CD4-positive, alpha-beta T cell treated with Interleukin-4 for 1 hour (primary cell): ENCODE measurements around the gene LPAR1.
"Not testable (repeated sequence)": the region's sequence is repeated elsewhere in the genome, so short reads cannot be mapped to it uniquely, and the experiment has no call there.

Source experiments
- DNase-seq, 2 donors: peaks; one replicate each; pipeline ENCODE4 v3.0.0-alpha.2; 2020 to 2022

LPAR1 gene, protein sequence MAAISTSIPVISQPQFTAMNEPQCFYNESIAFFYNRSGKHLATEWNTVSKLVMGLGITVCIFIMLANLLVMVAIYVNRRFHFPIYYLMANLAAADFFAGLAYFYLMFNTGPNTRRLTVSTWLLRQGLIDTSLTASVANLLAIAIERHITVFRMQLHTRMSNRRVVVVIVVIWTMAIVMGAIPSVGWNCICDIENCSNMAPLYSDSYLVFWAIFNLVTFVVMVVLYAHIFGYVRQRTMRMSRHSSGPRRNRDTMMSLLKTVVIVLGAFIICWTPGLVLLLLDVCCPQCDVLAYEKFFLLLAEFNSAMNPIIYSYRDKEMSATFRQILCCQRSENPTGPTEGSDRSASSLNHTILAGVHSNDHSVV

DNA sequence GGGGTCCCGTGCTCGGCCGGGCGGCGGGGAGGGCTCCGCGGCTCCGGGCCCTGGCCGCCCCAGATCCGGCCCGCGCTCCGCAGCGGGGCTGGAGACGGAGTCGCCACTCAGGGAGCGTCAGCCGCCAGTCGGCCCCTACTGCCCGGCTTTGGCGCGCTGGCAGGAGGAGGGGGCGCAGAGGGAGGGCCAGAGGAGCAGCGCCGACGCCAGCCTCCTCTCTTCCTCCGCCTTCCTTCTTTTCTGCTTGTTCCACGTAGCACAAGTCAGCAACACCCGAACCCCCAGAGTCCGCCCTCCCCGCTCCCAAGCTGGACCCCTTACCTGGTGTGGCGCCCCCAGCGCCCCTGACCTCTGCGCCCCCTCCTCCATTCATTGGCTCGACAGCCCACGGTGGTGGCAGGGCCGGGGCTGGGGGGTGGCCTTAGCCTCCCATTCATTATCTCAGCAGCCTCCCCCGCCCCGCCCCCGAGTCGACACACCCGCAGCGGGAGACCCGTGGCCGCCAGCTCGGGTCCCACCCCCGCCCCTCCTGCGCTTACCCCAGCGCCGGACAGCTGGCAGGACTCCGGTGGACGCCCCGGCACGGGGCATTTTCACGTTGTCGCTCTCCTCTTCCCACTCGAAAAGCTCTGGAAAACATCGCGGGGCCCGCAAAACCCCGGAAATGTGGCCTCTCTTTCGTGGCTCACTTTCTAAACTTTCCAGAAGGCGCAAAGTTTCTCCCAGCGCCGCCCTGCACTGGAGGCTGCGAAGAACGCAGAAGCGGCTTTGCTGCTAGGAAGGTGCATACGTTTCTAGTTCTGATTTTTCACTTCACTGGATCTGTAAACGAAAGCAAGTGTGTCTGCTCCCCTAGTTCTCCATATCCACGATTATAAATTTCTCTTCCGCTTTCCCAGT is at the start of gene LPAR1:
TSS of gene LPAR1 (minus strand) at position 140 of the 900 bp plus-strand sequence. CDS start 66,353 bp downstream, outside the sequence.
- no peak for DNase-seq

DNA sequence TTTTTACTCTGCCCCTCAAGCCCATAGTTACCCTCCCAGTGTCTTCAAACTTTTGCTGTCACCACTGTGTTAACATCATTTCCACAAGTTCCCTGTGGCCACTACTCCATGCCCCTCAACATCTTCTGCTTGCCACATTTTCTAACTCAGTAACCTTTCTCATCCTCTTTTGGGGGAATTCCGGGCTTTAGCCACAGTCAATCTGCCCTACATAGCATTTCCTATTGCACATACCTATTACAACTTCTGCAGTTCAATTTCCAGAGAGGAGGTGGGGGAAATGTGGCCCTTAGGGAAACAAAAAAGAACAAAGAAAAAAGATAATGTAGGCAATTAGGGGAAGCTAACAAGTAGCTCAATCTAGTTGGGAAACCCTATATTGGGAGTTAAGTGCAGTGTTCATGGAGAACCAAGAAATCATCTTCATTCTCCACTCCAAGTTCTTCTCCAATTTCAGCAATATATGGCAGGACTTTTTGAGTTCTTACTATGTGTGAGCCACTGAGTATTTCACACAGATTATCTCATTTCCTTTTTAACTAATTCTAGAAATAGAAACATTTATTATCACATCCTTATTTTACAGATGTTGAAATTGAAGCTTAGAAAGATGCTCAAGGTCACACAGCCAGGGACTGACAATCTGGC is 40.2 kb upstream of the LPAR1 start:
- peak; percentile 8 to 49 for DNase-seq

- peak in 1 of 2 donors; percentile 37 for DNase-seq
These were observed 38.2 kb upstream of the LPAR1 start for GRCh38 chr9:111076519-111076918.

GRCh38 chr9:111076042-111076441 is 37.8 kb upstream of the LPAR1 start:
- DNase-seq = no peak

DNA sequence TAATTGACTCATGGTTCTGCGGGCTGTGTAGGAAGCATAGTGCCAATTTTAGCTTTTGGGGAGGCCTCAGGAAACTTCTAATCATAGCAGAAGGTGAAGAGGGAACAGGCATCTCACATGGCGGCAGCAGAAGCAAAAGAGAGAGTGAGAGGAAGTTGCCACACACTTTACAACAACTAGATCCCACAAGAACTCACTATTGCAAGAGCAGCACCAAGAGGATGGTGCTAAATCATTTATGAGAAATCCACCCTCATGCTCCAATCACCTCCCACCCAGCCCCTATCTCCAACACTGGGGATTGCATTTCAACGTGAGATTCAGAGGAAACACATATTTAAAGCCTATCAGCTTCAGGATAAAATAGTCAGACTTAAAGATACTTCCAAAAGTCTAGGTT is 36.1 kb upstream of the LPAR1 start:
- peak in 1 of 2 donors; percentile 18 for DNase-seq

DNA sequence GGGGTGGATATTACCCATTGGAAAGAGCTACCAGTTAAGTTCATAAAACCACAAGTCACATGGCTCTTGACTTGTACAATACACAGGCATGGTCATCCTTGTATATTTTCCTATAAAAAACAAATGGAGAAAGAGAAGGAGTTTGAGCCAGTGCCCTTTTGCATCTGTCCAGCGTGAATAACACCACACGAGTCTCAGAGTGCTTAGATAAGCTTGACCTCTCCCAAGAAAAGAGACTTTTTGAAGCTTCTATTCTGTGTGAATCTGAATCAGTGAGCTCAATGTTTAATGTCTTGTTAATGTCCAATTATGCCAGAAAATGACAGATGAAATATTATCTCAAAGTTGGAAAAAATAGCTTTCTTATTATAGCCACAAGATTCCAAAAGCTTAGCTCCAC is 30.9 kb upstream of the LPAR1 start:
- no peak for DNase-seq

DNA sequence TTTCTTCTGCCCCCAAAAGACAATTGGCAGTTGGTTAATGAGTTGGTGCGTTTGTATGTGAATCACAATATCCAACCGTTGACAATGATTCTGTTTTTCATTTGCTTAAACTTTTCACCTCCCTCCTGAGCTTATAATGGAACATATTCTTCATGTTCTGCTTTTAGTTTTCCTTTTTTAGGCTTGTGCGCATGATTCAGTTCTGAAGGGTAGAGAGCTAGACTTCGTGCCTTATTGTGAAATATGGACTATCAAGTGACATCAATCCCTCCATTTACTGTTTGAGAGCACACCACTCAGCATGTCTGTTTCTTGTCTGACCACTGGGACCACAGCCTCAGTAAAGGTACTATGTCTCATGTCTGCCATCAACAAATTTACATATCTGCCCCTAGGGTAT is 30.5 kb upstream of the LPAR1 start:
- no peak for DNase-seq

DNA sequence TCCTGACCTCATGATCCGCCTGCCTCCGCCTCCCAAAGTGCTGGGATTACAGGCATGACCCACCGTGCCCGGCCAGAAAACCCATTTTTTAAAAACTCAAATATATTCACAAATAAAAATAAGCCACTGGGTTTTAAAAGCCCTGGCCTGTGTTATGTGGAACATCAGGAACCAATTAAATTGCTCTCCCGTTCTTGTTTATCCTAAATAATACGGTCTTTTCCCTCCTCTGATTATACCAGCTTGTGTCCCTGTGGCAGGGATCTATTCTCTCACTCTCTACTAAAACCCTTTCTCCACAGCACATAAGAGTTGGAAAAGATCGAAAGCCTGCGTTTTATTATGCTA is 30.1 kb upstream of the LPAR1 start:
- DNase-seq = no peak

- DNase-seq = no peak
These were observed 28.2 kb upstream of the LPAR1 start for GRCh38 chr9:111066468-111066867.

GRCh38 chr9:111065414-111065813 is 27.1 kb upstream of the LPAR1 start:
- DNase-seq = no peak

GRCh38 chr9:111064160-111064837 is 26.0 kb upstream of the LPAR1 start:
- DNase-seq = no peak

- no peak for DNase-seq
These were observed 25.1 kb upstream of the LPAR1 start for GRCh38 chr9:111063332-111063731.

DNA sequence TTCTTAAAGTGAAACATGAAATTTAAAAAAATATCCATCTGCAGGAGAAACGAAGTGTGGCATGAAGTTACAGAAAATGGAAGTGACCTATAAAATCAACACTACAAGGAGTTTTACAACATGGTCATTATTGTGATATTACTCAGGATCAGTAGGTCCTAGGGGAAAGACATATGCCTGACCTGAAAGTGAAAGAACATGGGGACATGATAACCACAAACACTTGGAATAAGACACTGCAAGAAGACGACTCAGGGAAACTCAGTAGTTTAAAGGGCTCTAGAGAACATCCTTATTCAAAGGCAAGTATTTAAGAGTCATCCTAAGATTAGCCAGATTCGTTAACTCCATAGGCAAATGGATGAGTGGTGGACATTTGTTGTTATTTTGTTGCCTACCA is 19.9 kb upstream of the LPAR1 start:
- no peak for DNase-seq

DNA sequence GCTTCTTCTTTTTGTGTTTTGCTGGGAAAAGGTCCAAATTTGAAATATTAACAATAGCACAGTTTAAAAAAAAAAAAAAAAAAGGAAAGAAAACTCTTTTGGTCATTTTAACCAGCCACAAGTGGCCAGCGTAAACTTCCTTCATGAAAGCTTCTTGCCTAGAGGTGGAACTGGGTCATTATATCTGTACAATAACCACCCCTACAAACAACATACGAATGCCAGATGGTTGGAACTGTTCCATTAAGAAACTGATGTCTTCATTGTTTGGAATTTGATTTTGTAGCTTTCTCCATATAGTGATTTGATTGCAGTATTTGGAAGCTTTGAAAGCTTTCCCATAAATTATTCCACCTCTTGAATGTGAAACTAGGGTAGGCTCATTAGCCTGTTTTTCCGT is 18.3 kb upstream of the LPAR1 start:
- DNase-seq = no peak

DNA sequence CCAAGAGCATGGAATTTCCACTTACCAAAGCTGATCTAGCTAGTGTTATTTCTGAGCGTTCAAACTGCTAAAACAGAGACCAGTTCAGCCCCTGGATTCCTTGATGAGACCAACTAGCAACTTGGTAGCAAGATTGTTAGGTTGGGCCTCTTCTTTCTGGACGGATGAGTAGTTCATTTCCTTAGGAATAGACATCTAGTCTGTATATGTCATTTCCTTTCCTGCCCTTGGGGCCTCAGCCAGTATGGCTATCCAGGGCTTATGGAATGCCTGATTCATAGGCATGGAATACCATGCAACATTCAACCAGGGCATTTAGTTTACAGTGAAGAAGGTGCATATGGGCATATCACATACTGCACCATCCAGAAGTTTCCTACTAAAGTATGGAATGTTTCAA is 14.5 kb upstream of the LPAR1 start:
- DNase-seq = no peak

DNA sequence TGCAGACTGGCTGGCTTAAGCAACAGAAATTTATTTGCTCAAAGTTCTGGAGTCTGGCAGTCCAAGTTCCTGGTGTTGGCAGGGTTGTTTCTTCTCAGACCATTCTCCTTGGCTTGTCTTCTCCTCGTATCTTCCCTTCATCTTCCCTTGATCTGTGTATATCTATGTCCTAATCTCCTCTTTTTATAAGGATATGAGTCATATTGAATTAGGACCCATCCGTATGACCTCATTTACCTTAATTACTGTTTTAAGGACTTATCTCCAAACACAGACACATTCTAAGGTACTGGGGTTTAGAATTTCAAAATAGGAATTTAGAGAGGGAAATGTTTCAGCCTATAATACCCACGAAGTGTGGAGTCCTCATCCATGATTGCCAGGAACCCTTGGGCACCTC is 13.1 kb upstream of the LPAR1 start:
- no peak for DNase-seq

- DNase-seq = no peak
These were observed 12.5 kb upstream of the LPAR1 start for GRCh38 chr9:111050819-111051218.

DNA sequence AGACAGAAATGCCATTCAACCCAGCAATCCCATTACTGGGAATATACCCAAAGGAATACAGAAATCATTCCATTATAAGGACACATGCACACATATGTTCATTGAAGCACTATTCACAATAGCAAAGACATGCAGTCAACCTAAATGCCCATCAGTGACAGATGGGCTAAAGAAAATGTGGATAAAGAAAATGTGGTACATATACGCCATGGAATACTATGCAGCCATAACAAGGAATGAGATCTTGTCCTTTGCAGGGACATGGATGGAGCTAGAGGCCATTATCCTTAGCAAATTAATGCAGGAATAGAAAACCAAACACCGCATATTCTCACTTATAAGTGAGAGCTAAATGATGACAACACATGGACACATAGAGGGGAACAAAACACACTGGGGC is 9.0 kb upstream of the LPAR1 start:
- not testable (repeated sequence) for DNase-seq

- no peak for DNase-seq
These were observed 3.6 kb upstream of the LPAR1 start for GRCh38 chr9:111041902-111042301.

DNA sequence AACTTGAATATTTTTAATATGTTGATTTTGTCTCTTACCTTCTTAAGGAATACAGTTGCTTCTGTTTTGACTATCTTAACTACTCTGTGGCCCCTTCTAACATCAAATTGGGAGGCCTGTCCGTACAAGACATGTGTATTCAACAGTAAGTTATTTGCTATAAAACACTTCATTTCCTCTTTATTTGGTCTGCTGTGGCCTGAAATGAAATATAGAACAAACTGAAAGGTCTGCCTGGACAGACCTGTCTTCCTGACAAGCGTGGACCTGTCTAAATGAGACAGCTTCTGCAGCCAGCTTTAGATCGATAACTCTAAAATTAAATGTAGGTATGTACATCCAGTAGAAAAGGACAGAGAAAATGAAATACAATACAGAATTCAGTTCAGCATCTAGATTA is 2.2 kb upstream of the LPAR1 start:
- DNase-seq = no peak

- no peak for DNase-seq
These were observed 1.1 kb upstream of the LPAR1 start for GRCh38 chr9:111039231-111039906.

GRCh38 chr9:111037708-111038330 is 451 bp downstream of the LPAR1 start:
- peak in 1 of 2 donors; percentile 11 for DNase-seq
